HEK293 (cell line): ENCODE results near the gene RGL3.

Experiments used
- BCL11B ChIP-seq: fragments of 450-650 bp; formaldehyde crosslinking; IDR thresholded peaks from 2 replicates; pipeline ENCODE4 v1.5.1; 2016; ENCODE audit warnings: low read depth, missing biosample characterization, missing genetic modification characterization
- BCL6B ChIP-seq: fragments of 450-650 bp; formaldehyde crosslinking; IDR thresholded peaks from 2 replicates; pipeline ENCODE4 v1.5.1; 2017; ENCODE audit warnings: missing biosample characterization, missing genetic modification characterization
- GFI1B ChIP-seq: fragments of 450-650 bp; formaldehyde crosslinking; IDR thresholded peaks from 2 replicates; pipeline ENCODE4 v1.5.1; 2016; ENCODE audit warnings: missing biosample characterization, missing genetic modification characterization
- KLF7 ChIP-seq: fragments of 450-650 bp; formaldehyde crosslinking; IDR thresholded peaks from 2 replicates; pipeline ENCODE4 v1.5.1; 2016; ENCODE audit warnings: missing biosample characterization, missing genetic modification characterization, borderline replicate concordance
- PRDM1 ChIP-seq: fragments of 450-650 bp; formaldehyde crosslinking; IDR thresholded peaks from 2 replicates; pipeline ENCODE4; 2016; ENCODE audit warnings: missing biosample characterization, missing genetic modification characterization
- SCRT1 ChIP-seq: fragments of 450-650 bp; formaldehyde crosslinking; IDR thresholded peaks from 2 replicates; pipeline ENCODE4 v1.5.1; 2016; ENCODE audit warnings: missing biosample characterization, missing genetic modification characterization, borderline replicate concordance
- SETDB1 ChIP-seq: IDR thresholded peaks from one replicate; pipeline ENCODE4 v1.6.1; 2017; ENCODE audit warnings: mild to moderate bottlenecking, low read length, moderate library complexity, mixed read lengths; ENCODE audit not compliant: insufficient read length
- SP3 ChIP-seq: fragments of 450-650 bp; formaldehyde crosslinking; IDR thresholded peaks from 2 replicates; pipeline ENCODE4 v1.5.1; 2016; ENCODE audit warnings: missing biosample characterization, missing genetic modification characterization
- TCF7L2 ChIP-seq: IDR thresholded peaks from 2 replicates; pipeline ENCODE4 v1.6.1; 2011; ENCODE audit warnings: low read depth, mild to moderate bottlenecking, inconsistent platforms, low read length, moderate library complexity, borderline replicate concordance
- ZFP3 ChIP-seq: fragments of 450-650 bp; formaldehyde crosslinking; IDR thresholded peaks from 2 replicates; pipeline ENCODE4 v1.5.1; 2016; ENCODE audit warnings: low read depth, missing biosample characterization, missing genetic modification characterization
- ZFP37 ChIP-seq: fragments of 450-650 bp; formaldehyde crosslinking; IDR thresholded peaks from 2 replicates; pipeline ENCODE4 v1.5.1; 2016; ENCODE audit warnings: missing biosample characterization, missing genetic modification characterization
- ZIC2 ChIP-seq: fragments of 450-650 bp; formaldehyde crosslinking; IDR thresholded peaks from 2 replicates; pipeline ENCODE4 v1.5.1; 2016; ENCODE audit warnings: missing biosample characterization, missing genetic modification characterization
- ZNF140 ChIP-seq: fragments of 450-650 bp; formaldehyde crosslinking; IDR thresholded peaks from 2 replicates; pipeline ENCODE4 v1.5.1; 2016; ENCODE audit warnings: missing biosample characterization, missing genetic modification characterization
- ZNF148 ChIP-seq: fragments of 450-650 bp; formaldehyde crosslinking; IDR thresholded peaks from 2 replicates; pipeline ENCODE4 v1.5.0; 2017; ENCODE audit warnings: missing biosample characterization, missing genetic modification characterization, borderline replicate concordance
- ZNF155 ChIP-seq: fragments of 450-650 bp; formaldehyde crosslinking; IDR thresholded peaks from 2 replicates; pipeline ENCODE4 v1.5.1; 2016; ENCODE audit warnings: missing biosample characterization, missing genetic modification characterization
- ZNF175 ChIP-seq: fragments of 450-650 bp; formaldehyde crosslinking; IDR thresholded peaks from 2 replicates; pipeline ENCODE4 v1.5.1; 2016; ENCODE audit warnings: missing biosample characterization, missing genetic modification characterization
- ZNF223 ChIP-seq: fragments of 450-650 bp; formaldehyde crosslinking; IDR thresholded peaks from 2 replicates; pipeline ENCODE4 v1.5.1; 2016; ENCODE audit warnings: missing biosample characterization, missing genetic modification characterization
- ZNF23 ChIP-seq: fragments of 450-650 bp; formaldehyde crosslinking; IDR thresholded peaks from 2 replicates; pipeline ENCODE4 v1.5.1; 2016; ENCODE audit warnings: missing biosample characterization, missing genetic modification characterization, borderline replicate concordance
- ZNF341 ChIP-seq: fragments of 450-650 bp; formaldehyde crosslinking; IDR thresholded peaks from 2 replicates; pipeline ENCODE4; 2016; ENCODE audit warnings: low read depth, missing biosample characterization, missing genetic modification characterization
- ZNF560 ChIP-seq: fragments of 450-650 bp; formaldehyde crosslinking; IDR thresholded peaks from 2 replicates; pipeline ENCODE4 v1.5.1; 2017; ENCODE audit warnings: missing biosample characterization, missing genetic modification characterization, borderline replicate concordance
- ZNF623 ChIP-seq: fragments of 450-650 bp; formaldehyde crosslinking; IDR thresholded peaks from 2 replicates; pipeline ENCODE4 v1.5.1; 2016; ENCODE audit warnings: missing biosample characterization, missing genetic modification characterization
- ZNF658 ChIP-seq: fragments of 450-650 bp; formaldehyde crosslinking; IDR thresholded peaks from 2 replicates; pipeline ENCODE4; 2016; ENCODE audit warnings: missing biosample characterization, missing genetic modification characterization
- ZNF677 ChIP-seq: fragments of 450-650 bp; IDR thresholded peaks from 2 replicates; pipeline ENCODE4 v1.5.0; 2018; ENCODE audit warnings: missing biosample characterization, mild to moderate bottlenecking, missing genetic modification characterization, moderate library complexity
- ZNF701 ChIP-seq: fragments of 450-650 bp; formaldehyde crosslinking; IDR thresholded peaks from 2 replicates; pipeline ENCODE4 v1.5.1; 2016; ENCODE audit warnings: missing biosample characterization, missing genetic modification characterization
- ZNF791 ChIP-seq: fragments of 450-650 bp; formaldehyde crosslinking; IDR thresholded peaks from 2 replicates; pipeline ENCODE4 v1.5.1; 2016; ENCODE audit warnings: missing biosample characterization, missing genetic modification characterization
- ZNF843 ChIP-seq: fragments of 450-650 bp; formaldehyde crosslinking; IDR thresholded peaks from 2 replicates; pipeline ENCODE4 v1.5.1; 2016; ENCODE audit warnings: missing biosample characterization, missing genetic modification characterization
- ZSCAN4 ChIP-seq: fragments of 450-650 bp; formaldehyde crosslinking; IDR thresholded peaks from 2 replicates; pipeline ENCODE4 v1.5.1; 2017; ENCODE audit warnings: missing biosample characterization, missing genetic modification characterization
- TF ChIP-seq, protein P1 (sequence below): fragments of 450-650 bp; formaldehyde crosslinking; IDR thresholded peaks from 2 replicates; pipeline ENCODE4 v1.5.1; 2016; ENCODE audit warnings: missing biosample characterization, missing genetic modification characterization
- TF ChIP-seq, protein P2 (sequence below): fragments of 450-650 bp; formaldehyde crosslinking; IDR thresholded peaks from 2 replicates; pipeline ENCODE4 v1.5.1; 2016; ENCODE audit warnings: missing biosample characterization, missing genetic modification characterization
- TF ChIP-seq, protein P3 (sequence below): fragments of 450-650 bp; formaldehyde crosslinking; IDR thresholded peaks from 2 replicates; pipeline ENCODE4 v1.5.1; 2016; ENCODE audit warnings: missing biosample characterization, missing genetic modification characterization
- TF ChIP-seq, protein P4 (sequence below): fragments of 450-650 bp; formaldehyde crosslinking; IDR thresholded peaks from 2 replicates; pipeline ENCODE4 v1.5.1; 2017; ENCODE audit warnings: missing biosample characterization, mild to moderate bottlenecking, missing genetic modification characterization, moderate library complexity

Gene RGL3

DNA sequence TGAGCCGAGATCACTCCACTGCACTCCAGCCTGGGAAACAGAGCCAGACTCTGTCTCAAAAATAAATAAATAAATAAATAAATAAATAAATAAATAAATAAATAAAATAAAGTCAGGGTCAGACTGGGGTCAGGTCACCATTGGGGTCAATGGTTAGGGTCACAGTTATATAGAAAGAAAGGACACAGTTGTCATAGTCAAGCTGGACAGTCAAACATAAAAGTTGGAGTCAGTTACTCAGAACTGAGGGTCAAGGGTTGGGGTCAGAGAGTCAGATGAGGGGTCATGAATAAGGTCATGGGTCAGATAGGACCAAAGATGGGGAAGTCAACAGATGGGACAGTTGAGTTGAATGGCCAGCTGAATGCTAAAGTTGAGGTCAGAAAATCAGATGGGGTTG is 18.3 kb downstream of the RGL3 start (continued):
- TF ChIP-seq ZNF623 (tag by site-specific recombination) (peak; percentile 84), ZFP37 (tag by site-specific recombination) (0 out of 2 replicates have a peak, but pooled peaks have one; percentile 52), ZNF155 (tag by site-specific recombination) (no peak), ZNF701 (tag by site-specific recombination) (no peak), BCL11B (peak; percentile 100), ZSCAN4 (tag by site-specific recombination) (no peak), SCRT1 (tag by site-specific recombination) (no peak), ZNF658 (tag by site-specific recombination) (no peak), ZNF341 (peak; percentile 25; the same call in 1 of the 2 replicates), ZNF175 (no peak), ZNF223 (tag by site-specific recombination) (no peak), BCL6B (no peak), ZNF843 (no peak), ZNF677 (tag by site-specific recombination) (no peak), ZIC2 (tag by site-specific recombination) (no peak), TCF7L2 (no peak), SETDB1 (no peak), GFI1B (tag by site-specific recombination) (no peak), ZNF791 (0 out of 2 replicates have a peak, but pooled peaks have one; percentile 60), ZNF23 (tag by site-specific recombination) (no peak), SP3 (tag by site-specific recombination) (peak; percentile 34), KLF7 (tag by site-specific recombination) (no peak), PRDM1 (tag by site-specific recombination) (no peak), ZNF148 (no peak), ZNF560 (peak; percentile 95), ZNF140 (tag by site-specific recombination) (peak; percentile 84), ZFP3 (tag by site-specific recombination) (no peak)
- TF ChIP-seq, protein P1, sequence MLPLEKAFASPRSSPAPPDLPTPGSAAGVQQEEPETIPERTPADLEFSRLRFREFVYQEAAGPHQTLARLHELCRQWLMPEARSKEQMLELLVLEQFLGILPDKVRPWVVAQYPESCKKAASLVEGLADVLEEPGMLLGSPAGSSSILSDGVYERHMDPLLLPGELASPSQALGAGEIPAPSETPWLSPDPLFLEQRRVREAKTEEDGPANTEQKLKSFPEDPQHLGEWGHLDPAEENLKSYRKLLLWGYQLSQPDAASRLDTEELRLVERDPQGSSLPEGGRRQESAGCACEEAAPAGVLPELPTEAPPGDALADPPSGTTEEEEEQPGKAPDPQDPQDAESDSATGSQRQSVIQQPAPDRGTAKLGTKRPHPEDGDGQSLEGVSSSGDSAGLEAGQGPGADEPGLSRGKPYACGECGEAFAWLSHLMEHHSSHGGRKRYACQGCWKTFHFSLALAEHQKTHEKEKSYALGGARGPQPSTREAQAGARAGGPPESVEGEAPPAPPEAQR, result no peak
- TF ChIP-seq, protein P2, sequence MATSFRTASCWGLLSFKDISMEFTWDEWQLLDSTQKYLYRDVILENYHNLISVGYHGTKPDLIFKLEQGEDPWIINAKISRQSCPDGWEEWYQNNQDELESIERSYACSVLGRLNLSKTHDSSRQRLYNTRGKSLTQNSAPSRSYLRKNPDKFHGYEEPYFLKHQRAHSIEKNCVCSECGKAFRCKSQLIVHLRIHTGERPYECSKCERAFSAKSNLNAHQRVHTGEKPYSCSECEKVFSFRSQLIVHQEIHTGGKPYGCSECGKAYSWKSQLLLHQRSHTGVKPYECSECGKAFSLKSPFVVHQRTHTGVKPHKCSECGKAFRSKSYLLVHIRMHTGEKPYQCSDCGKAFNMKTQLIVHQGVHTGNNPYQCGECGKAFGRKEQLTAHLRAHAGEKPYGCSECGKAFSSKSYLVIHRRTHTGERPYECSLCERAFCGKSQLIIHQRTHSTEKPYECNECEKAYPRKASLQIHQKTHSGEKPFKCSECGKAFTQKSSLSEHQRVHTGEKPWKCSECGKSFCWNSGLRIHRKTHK (tag by site-specific recombination), result no peak
- TF ChIP-seq, protein P3, sequence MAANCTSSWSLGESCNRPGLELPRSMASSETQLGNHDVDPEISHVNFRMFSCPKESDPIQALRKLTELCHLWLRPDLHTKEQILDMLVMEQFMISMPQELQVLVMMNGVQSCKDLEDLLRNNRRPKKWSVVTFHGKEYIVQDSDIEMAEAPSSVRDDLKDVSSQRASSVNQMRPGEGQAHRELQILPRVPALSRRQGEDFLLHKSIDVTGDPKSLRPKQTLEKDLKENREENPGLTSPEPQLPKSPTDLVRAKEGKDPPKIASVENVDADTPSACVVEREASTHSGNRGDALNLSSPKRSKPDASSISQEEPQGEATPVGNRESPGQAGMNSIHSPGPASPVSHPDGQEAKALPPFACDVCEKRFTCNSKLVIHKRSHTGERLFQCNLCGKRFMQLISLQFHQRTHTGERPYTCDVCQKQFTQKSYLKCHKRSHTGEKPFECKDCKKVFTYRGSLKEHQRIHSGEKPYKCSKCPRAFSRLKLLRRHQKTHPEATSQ, result no peak
- TF ChIP-seq, protein P4, sequence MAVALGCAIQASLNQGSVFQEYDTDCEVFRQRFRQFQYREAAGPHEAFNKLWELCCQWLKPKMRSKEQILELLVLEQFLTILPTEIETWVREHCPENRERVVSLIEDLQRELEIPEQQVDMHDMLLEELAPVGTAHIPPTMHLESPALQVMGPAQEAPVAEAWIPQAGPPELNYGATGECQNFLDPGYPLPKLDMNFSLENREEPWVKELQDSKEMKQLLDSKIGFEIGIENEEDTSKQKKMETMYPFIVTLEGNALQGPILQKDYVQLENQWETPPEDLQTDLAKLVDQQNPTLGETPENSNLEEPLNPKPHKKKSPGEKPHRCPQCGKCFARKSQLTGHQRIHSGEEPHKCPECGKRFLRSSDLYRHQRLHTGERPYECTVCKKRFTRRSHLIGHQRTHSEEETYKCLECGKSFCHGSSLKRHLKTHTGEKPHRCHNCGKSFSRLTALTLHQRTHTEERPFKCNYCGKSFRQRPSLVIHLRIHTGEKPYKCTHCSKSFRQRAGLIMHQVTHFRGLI (tag by site-specific recombination), result no peak
